H1 (cell line): ENCODE data around the gene TMTC2. TPM values are rescaled to one million over a fixed set of nuclear protein-coding genes. Genes with fewer than 3 reads are reported as not detected.

ENCODE experiments used
- CTBP2 ChIP-seq: IDR thresholded peaks from 2 replicates; pipeline ENCODE4 v1.7.0; 2011; ENCODE audit warnings: borderline replicate concordance, mild to moderate bottlenecking, moderate library complexity, mixed read lengths, low read length; ENCODE audit not compliant: insufficient read depth, insufficient read length
- MAFK ChIP-seq: IDR thresholded peaks from 2 replicates; pipeline ENCODE4 v1.6.1; 2012; ENCODE audit warnings: low read depth, mild to moderate bottlenecking, improper control_type of control experiment, low read length
- POLR2AphosphoS5 ChIP-seq: IDR thresholded peaks from 2 replicates; pipeline ENCODE4 v1.6.1; 2011; ENCODE audit warnings: low read depth, low read length
- TAF1 ChIP-seq: IDR thresholded peaks from 2 replicates; pipeline ENCODE4 v1.6.1; 2011; ENCODE audit warnings: mild to moderate bottlenecking, low read depth, low read length
- polyA plus RNA-seq, 7 experiments: library from polyadenylated mRNA; depleted of rRNA in 3 of 7; stranded (reverse) in 5 of 7; unstranded in 2 of 7; fragments of >200 nt in 5 of 7; fragments of 200-250 nt in 2 of 7; gene quantifications; 1 replicate in 5 of 7; 2 replicates in 1 of 7; 4 replicates in 1 of 7; pipeline versions ENCODE4 v1.2.1 to v1.2.3, GENCODE V29; 2011 to 2013; ENCODE audit warnings: missing spikeins in 2 of 7, mixed read lengths in 2 of 7
- total RNA-seq: library from RNA; stranded (reverse); fragmentation: NEBNext Ultra II Directional; extraction: Animal tissue kit (Norgen Biotek cat#: 25700); gene quantifications from 2 replicates; pipeline ENCODE4 v1.2.1, GENCODE V29; 2021

Gene TMTC2
- total and polyA plus RNA-seq, 2 of the 8 experiments (the other 6 are each of a cell fraction or from before 2014, with no cell fraction given): 2.3 to 3.9 TPM

- no peak for TF ChIP-seq CTBP2
- TF ChIP-seq TAF1: no peak
- no peak for TF ChIP-seq MAFK
- TF ChIP-seq POLR2AphosphoS5: no peak
Measured at GRCh38 chr12:83153177-83153576, 466.5 kb downstream of the TMTC2 start (continued).
